Nucleus accumbens (tissue), 56 donors: ENCODE measurements around the gene MDGA2.
A peak's percentile ranks its signal among the peaks of the same experiment; 100 is the strongest.

Experiments
- DNase-seq, 56 donors: peaks; one replicate each; lab custom pipeline; 2025; lab: John Stamatoyannopoulos, UW

Gene MDGA2

DNA sequence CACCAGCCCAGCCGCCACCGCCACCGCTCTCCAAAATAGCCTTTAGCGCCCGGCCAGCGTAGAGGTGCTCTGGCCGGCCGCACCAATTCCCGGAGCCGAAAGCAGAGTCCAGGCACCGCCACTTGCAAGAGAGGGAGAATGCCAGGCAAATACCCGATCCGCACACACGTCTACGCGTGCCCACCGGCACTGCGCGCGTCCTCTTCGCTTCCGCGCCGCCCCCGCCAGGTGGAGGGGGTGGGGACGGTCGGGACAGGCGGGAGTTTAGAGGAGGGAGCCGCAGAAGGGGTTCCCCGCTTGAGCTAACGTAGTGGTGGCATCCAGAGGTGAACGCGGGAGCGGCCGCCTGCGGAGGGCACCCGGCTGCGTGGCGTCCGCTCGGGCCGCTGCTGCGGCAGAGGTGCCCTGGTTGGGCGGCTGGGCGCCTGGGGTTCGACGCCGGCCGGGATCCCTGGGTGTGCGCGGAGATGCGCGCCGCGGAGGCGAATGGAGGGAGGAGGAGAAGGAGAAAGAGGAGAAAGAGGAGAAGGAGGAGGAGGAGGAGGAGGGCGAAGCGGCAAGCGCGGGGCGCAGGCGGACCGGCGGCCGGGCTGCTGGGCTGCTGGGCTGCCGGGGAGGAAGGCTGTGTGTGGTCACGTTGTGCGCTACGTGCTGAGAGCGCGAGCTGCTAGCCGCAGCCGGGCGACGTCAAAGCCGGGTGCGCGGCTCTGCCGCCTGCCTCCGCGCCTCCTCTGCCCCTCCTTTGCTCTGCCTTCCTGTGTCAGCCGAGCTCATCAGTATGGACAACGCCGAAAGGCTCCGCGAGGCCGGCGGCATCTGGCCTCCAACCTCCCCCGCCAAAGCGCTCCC lies at the start of gene MDGA2:
MDGA2 (minus strand) TSS at position 140 of the 849 bp plus-strand sequence.
- DNase-seq = peak in 42 of 56 donors; percentile 6 to 73 (median 44)

- no peak for DNase-seq
Measured at GRCh38 chr14:47722929-47723693, 47.7 kb upstream of the MDGA2 start.

- DNase-seq = no peak
Measured at GRCh38 chr14:47720281-47720680, 44.9 kb upstream of the MDGA2 start.

DNA sequence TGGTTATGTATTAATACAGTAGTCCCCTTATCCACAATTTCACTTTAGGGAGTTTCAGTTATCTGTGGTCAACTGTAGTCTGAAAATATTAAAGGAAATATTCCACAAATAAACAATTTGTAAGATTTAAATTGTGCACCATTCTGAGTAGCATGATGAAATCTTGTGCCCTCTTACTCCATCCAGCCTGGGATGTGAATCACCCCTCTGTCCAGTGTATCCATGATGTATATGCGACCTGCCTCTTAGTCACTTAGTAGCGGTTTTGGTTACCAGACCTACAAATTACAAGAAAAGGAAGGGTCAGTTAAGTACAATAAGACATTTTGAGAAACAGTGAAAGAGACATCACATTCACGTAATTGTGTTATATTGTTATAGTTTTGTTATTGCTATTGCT lies 39.9 kb upstream of the MDGA2 start:
- no peak for DNase-seq

DNA sequence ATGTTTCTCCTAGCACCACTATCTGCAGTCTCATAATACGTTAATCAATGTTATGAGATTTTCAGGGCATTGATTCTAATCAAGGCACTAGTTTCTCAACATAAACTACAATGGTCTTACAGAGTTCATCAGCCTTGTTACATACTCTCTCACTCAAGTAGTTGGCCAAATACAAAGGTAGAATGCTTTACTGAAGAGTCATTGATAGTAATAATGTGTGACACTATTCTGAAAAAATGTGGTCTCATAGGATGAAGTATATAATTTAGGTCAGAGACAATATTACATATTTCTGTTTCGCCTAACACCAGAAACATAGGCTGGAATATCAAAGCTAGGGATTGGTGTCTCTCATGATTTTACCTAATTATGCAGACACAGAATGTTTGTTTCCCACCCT lies 35.2 kb upstream of the MDGA2 start:
- DNase-seq = no peak

- no peak for DNase-seq
Measured at GRCh38 chr14:47705683-47706082, 30.3 kb upstream of the MDGA2 start.

- no peak for DNase-seq
Measured at GRCh38 chr14:47691829-47692228, 16.4 kb upstream of the MDGA2 start.

- no peak for DNase-seq
Measured at GRCh38 chr14:47678993-47679392, 3.6 kb upstream of the MDGA2 start.

DNA sequence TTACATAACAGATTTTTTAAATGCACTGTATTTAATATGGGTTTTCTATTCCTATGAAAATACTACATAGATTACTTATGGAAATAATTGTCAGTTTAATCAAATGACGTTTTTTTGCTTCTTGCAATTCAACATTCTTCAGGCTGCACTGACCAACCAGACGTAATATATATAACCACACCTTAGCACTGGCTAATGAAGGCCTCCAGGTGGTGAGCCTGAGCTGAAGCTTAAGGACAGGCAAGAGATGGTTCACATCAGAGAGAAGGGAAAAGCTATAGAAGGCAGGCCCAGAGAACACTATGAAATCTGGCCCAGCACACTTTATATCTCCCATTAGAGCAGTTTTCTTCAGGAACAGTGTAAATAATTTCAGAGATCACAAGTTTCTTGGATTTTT lies 2.8 kb upstream of the MDGA2 start:
- no peak for DNase-seq

- peak in 1 of 56 donors; percentile 73 for DNase-seq
Measured at GRCh38 chr14:47676315-47676617, 861 bp upstream of the MDGA2 start.

- peak in 24 of 56 donors; percentile 3 to 65 (median 38) for DNase-seq
Measured at GRCh38 chr14:47674543-47675465, 601 bp downstream of the MDGA2 start.

- peak in 30 of 56 donors; percentile 7 to 73 (median 54) for DNase-seq
Measured at GRCh38 chr14:47674148-47674542, 1.3 kb downstream of the MDGA2 start.

GRCh38 chr14:47665337-47666134 lies 9.9 kb downstream of the MDGA2 start:
- no peak for DNase-seq

DNA sequence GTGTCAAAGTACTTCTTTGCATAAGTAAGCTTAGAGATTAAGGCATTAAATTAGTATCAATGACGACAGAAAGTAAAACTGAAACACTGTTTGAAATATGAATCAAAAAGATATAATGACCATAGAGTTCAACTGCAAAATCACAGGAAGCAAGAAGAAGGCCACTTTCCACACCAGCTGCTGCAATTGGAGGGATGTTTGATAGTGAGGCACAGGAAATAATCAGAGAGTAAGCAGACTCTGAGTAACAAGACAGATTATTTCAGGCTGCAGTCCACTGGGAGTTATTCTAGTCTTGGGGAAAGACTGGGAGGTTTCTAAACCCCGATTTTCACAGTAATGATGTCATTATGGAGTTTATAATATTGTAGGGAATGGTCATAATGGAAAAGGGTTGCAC lies 12.9 kb downstream of the MDGA2 start:
- DNase-seq = no peak

GRCh38 chr14:47660158-47660557 lies 15.2 kb downstream of the MDGA2 start:
- no peak for DNase-seq

DNA sequence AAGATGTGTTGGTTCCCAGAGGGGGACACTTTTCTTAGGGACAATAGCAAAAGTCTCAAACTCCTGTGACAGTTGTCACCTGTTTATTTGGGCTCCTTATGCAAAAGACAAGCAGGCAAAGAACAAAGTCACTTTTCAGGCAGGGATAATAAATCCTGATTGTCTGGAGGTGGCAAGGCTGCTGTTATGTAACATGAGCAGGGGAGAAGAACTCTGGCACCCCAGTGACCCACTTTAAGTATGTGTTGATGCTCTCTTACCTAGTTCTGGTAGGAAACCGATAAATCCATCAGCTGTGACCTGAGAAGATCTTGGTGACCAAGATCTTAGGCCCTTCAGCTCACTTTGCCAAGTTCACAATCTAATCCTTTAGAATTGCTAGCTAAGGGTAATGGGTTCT lies 17.4 kb downstream of the MDGA2 start:
- no peak for DNase-seq

GRCh38 chr14:47657143-47657542 lies 18.3 kb downstream of the MDGA2 start:
- DNase-seq = no peak

DNA sequence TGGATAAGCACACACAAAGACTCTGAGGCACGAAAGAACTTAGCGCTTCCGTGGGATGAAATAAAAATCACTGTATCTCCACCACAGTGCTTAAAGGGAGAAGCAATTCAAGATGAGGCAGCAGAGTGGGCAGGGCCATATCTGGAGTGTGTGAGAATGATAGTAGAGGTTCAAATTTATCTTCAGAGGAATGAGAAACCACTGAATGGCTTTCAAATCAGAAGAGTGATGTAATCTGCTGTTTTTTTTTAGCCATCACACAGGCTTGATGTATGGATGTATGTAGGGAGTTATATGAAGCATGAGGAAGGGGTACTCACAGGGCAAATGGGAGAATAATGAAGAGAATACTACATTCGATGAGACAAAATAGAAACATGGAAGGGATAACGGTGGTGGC lies 24.1 kb downstream of the MDGA2 start:
- DNase-seq = no peak

DNA sequence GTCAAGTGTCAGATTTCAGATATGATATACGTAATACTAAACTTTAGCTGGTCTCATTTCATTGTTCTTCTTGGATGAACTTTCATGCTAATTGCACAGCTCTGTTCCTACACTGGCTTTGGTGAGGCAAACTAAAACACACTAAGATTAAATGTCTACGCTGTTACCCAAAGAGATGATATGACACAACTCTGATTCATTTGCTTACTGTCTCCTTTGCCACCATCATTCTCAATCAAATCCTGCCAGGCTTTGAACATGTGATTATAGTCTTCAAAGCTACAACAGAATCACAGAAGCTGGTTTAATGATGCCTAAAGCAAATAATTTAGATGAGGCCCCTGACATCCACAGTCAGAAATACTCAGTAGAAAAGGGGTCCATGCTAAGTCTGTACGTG lies 37.7 kb downstream of the MDGA2 start:
- DNase-seq = no peak
